ENCODE measurements around the gene PGA5.

DNA sequence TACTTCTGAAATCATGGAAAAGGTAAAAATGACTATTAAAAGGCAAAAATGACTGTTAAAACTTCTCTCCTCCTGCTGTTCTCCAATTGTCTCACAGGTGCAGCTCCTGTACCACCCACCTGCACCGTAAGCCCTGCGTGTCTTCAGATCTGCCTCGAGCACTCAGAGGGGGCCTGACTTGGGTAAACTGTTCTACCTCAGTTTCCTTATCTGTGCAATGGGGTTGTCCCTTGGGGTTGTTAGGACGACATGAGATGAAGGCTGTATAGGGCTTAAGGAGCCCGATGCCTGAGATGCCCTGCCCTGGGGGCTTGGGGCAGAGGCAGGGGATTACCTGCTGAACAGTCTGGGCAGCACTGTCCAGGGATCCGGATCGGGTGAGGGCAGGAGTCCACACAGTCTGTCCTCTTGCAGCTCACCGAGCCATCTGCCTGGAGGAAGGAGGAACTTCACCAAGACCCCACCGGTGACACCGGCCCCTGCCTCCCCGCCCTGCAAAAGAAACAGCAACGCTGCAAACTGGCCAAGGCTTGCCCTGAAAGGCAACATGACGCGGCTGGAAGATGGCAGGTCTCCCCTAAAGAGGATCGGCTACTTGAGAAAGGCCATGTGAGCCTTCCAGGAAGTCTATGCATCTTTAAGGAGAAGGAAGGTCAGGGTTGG, 27.7 kb downstream of the PGA5 start:
- TF ChIP-seq CTCF (conservative IDR thresholded peaks at IDR 0.05 in 1 of 2, IDR thresholded peaks at IDR 0.05 in 1 of 2; ENCODE audit: extremely low read depth in 1 of 2, insufficient read depth in 1 of 2, low read depth in 1 of 2, low read length in 2 of 2) (no peak), EZH2 (IDR thresholded peaks at IDR 0.05; ENCODE audit: borderline replicate concordance, low read length) (no peak)

Data from mammary epithelial cell (primary cell).